Pancreas (tissue), 10 donors: ENCODE data around the gene POLR3GL. TPM values are rescaled to one million over a fixed set of nuclear protein-coding genes. Genes with fewer than 3 reads are reported as not detected.
"Not testable (repeated sequence)": the region's sequence is repeated elsewhere in the genome, so short reads cannot be mapped to it uniquely, and the experiment has no call there.

ENCODE experiments used
- ATAC-seq, 4 donors: fragments of 200-7000 bp; cut with Tn5 transposase; one replicate each; pipeline versions ENCODE4 v1.8.0 to v1.9.1; 2020; ENCODE audit warnings: mild to moderate bottlenecking in 4 of 4, moderate library complexity in 4 of 4
- DNase-seq, 6 donors: peaks; one replicate each; pipeline ENCODE4 v3.0.0-alpha.2; 2020
- FAIRE-seq: peaks from 2 replicates; lab custom pipeline; 2012; peaks lifted over from hg19 to GRCh38; lab: Jason Lieb, UNC
- H3K27ac ChIP-seq, 4 donors: fragments of 200-600 bp; sonication (generic); 1 replicate in 3 of 4; 2 replicates in 1 of 4; pipeline versions ENCODE4 v1.5.0 to v1.8.0; 2020
- H3K27me3 ChIP-seq, 4 donors: fragments of 200-600 bp; one replicate each; pipeline ENCODE4 v1.8.0; 2021
- H3K36me3 ChIP-seq, 3 donors: fragments of 200-600 bp; sonication (generic) in 1 of 3; one replicate each; pipeline versions ENCODE4 v1.5.0 to v1.8.0; 2020 to 2021
- H3K4me1 ChIP-seq, 3 donors: fragments of 200-600 bp; one replicate each; pipeline ENCODE4 v1.8.0; 2021
- H3K4me3 ChIP-seq, 4 donors: fragments of 200-600 bp; sonication (generic) in 2 of 4; one replicate each; pipeline versions ENCODE4 v1.5.0 to v1.8.0; 2020 to 2021
- H3K9me3 ChIP-seq, 4 donors: fragments of 200-600 bp; one replicate each; pipeline ENCODE4 v1.8.0; 2021
- WGBS, 2 donors: extraction: QIAGEN DNeasy Blood & Tissue Kit; methylation state at CpG; one replicate each; pipeline ENCODE4 v1.1.7; 2013; 5-methylcytosine and 5-hydroxymethylcytosine counted together
- intact Hi-C, 3 donors: fragments of 100-400 bp; cut with DNase I; formaldehyde crosslinking; loops; one replicate each; pipeline versions ENCODE4 v1.11.1 to v1.14.2; 2022
- polyA plus RNA-seq, 2 donors: library from polyadenylated mRNA; stranded (reverse); fragments of 200-250 nt; gene quantifications; one replicate each; pipeline ENCODE4 v1.2.3, GENCODE V29; 2013
- total RNA-seq, 6 donors: library from RNA; stranded (reverse); fragmentation: NEBNext Ultra II Directional in 4 of 6; extraction: Animal tissue kit (Norgen Biotek cat#: 25700) in 4 of 6; gene quantifications; one replicate each; pipeline versions ENCODE4 v1.2.1 to v1.2.4, GENCODE V29; 2021 to 2023
- TF ChIP-seq, protein P1 (sequence below), 4 donors: fragments of 200-600 bp; sonication (generic) in 3 of 4; IDR thresholded peaks; one replicate each; pipeline versions ENCODE4 v1.5.0 to v1.8.0; 2021; ENCODE audit warnings: antibody characterized with exemption in 4 of 4
- donor health status: healthy with polysubstance abuse.
- donor health status: DM: no; HTN: no; CAD: no; lungs with moderate emphysema.
- donor health status: DM: no; HTN: no; CAD: no.
- donor health status: control.
- donor health status: control.
- donor health status: Bipolar disorder and iron deficiency.
- donor health status: DM: yes; HTN: yes; CAD: no.
- donor health status: DM: no; HTN: no; CAD: no.
- donor health status: DM: no; HTN: no; CAD: no.
- donor health status: DM: yes; HTN: yes; CAD: no.

POLR3GL gene
- total and polyA plus RNA-seq, 8 donors = 3.9 to 27.6 (median 6.3) TPM

- 54 to 59% methylated on average over 20 of the region's 20 CpGs for WGBS, 2 donors
- ATAC-seq = no peak
- TF ChIP-seq, protein P1, sequence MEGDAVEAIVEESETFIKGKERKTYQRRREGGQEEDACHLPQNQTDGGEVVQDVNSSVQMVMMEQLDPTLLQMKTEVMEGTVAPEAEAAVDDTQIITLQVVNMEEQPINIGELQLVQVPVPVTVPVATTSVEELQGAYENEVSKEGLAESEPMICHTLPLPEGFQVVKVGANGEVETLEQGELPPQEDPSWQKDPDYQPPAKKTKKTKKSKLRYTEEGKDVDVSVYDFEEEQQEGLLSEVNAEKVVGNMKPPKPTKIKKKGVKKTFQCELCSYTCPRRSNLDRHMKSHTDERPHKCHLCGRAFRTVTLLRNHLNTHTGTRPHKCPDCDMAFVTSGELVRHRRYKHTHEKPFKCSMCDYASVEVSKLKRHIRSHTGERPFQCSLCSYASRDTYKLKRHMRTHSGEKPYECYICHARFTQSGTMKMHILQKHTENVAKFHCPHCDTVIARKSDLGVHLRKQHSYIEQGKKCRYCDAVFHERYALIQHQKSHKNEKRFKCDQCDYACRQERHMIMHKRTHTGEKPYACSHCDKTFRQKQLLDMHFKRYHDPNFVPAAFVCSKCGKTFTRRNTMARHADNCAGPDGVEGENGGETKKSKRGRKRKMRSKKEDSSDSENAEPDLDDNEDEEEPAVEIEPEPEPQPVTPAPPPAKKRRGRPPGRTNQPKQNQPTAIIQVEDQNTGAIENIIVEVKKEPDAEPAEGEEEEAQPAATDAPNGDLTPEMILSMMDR (IDR thresholded peaks at IDR 0.05) = no peak
- no peak for FAIRE-seq
- Histone ChIP-seq H3K4me1 (peaks cover 5 to 7% (median 6%) of the 10 kb centered on the region in 3 donors), H3K36me3 (peaks cover 0 to 3% (median 0%) of the 10 kb centered on the region in 3 donors), H3K9me3 (no peaks in the 10 kb centered on the region), H3K27ac (peak overlapping the region; percentile 58 to 95 (median 84)), H3K27me3 (no peaks in the 10 kb centered on the region), H3K4me3 (peak overlapping the region; percentile 42 to 63 (median 57))
- no peak for DNase-seq
- intact Hi-C loops = no loop called here
These were observed 36.4 kb upstream of the POLR3GL start for GRCh38 chr1:145927916-145928643.

DNA sequence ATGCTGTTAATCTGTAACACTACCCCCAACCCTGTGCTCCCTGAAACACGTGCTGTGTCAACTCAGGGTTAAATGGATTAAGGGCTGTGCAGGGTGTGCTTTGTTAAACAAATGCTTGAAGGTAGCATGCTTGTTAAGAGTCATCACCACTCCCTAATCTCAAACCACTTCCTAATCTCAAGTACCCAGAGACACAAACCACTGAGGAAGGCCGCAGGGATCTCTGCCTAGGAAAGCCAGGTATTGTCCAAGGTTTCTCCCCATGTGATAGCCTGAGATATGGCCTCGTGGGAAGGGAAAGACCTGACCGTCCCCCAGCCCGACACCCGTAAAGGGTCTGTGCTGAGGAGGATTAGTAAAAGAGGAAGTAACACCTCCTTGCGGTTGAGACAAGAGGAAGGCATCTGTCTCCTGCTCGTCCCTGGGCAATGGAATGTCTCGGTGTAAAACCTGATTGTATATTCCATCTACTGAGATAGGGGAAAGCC is 31.9 kb upstream of the POLR3GL start:
- H3K36me3 ChIP-seq, DNase-seq, H3K4me3 ChIP-seq, intact Hi-C loops, H3K27me3 ChIP-seq, FAIRE-seq, H3K27ac ChIP-seq, ATAC-seq, H3K4me1 ChIP-seq, H3K9me3 ChIP-seq: not testable (repeated sequence)
- 74 to 79% methylated on average over 7 to 9 of the region's 9 CpGs for WGBS, 2 donors

DNA sequence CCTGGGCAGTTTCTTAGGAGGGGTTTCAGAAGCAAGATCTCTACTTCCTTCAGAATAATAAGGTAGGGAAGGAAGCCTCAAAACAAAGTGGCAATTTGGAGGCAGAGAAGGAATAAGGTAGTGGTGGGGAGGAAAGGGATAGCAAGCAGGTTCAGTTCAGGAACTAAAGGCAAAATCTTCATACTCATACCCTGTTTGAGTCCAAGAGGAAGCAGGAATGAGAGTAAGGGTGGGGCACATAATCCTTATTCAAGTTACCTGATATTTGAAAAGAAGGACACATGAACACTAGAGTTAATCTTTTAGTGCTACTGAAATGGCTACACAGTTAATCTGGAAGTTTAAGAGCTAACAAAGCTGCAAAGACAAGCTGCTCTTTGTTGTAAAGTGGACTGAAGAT is 28.8 kb upstream of the POLR3GL start:
- H3K4me1 ChIP-seq = no peaks in the 10 kb centered on the region
- TF ChIP-seq, protein P1 (IDR thresholded peaks at IDR 0.05) = no peak
- intact Hi-C loops = no loop called here
- ATAC-seq (no peak), DNase-seq (no peak), FAIRE-seq (no peak)
- no peak overlapping the region for H3K4me3 ChIP-seq
- H3K9me3 ChIP-seq = no peaks in the 10 kb centered on the region
- H3K27ac ChIP-seq = no peak overlapping the region
- H3K36me3 ChIP-seq = no peaks in the 10 kb centered on the region
- H3K27me3 ChIP-seq = no peaks in the 10 kb centered on the region

DNA sequence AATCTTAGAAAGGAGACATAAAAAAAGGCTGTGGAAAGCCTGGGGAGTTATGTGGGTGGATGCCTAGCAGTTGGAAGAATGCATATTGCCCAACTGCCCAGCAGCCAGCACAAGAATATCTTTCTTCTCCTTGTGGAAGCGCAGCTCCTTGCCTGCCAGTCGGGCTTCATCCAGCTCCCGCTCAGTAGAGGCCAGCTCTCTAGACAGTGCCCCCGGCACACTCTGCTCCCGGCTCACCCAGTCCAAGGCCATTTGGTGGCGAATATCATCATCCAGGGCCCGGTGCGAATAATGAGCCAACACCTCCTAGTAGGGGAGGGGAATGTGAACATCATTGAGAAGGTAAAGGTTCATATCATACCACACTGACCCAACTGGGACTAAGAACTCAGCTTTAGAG is 28.2 kb upstream of the POLR3GL start:
- TF ChIP-seq, protein P1 (IDR thresholded peaks at IDR 0.05) = no peak

GRCh38 chr1:145937436-145937835 is 27.1 kb upstream of the POLR3GL start:
- Histone ChIP-seq H3K27ac (no peak overlapping the region), H3K9me3 (no peaks in the 10 kb centered on the region), H3K36me3 (no peaks in the 10 kb centered on the region), H3K27me3 (no peaks in the 10 kb centered on the region), H3K4me1 (no peaks in the 10 kb centered on the region), H3K4me3 (no peak overlapping the region)
- DNase-seq = no peak
- peak in 1 of 4 donors; percentile 48 for ATAC-seq
- TF ChIP-seq, protein P1 (IDR thresholded peaks at IDR 0.05) = no peak
- FAIRE-seq = no peak
- intact Hi-C loops = no loop called here
- 52 to 79% methylated on average over 1 of the region's 1 CpG for WGBS, 2 donors

More for the DNA sequence above, 28.2 kb upstream of the POLR3GL start:
- Histone ChIP-seq H3K27me3 (no peaks in the 10 kb centered on the region), H3K36me3 (no peaks in the 10 kb centered on the region), H3K4me3 (no peak overlapping the region), H3K9me3 (no peaks in the 10 kb centered on the region), H3K27ac (no peak overlapping the region), H3K4me1 (no peaks in the 10 kb centered on the region)
- intact Hi-C loops = no loop called here
- no peak for FAIRE-seq
- 71 to 78% methylated on average over 8 of the region's 8 CpGs for WGBS, 2 donors
- DNase-seq = peak in 1 of 6 donors; percentile 41
- ATAC-seq = no peak
